GM10847 (cell line): ENCODE measurements around the gene NANOS3.

Experiments used
- POLR2A ChIP-seq: IDR thresholded peaks from 2 replicates; pipeline ENCODE4 v1.6.1; 2011; ENCODE audit not compliant: insufficient read length; ENCODE audit errors: extremely low read depth

Gene NANOS3

DNA sequence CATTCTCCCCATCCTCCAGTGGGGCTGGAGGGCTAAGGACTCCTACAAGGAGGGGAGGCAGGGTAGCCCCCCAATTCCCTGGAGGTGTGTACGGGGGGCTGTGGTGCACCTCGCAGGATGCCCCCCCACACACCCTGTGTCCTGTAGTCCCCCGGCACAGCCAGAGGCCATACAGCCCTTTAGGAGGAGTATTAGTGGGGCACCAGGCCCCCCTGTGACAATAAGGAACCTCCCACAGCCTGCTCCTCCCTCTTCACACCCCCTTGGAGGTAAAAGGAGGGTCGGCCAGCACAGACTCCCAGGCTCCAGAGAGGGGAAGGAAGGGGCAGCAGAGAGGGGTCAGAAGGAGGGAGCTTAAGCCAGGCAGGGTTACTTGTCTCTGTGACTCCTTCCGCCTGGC is at the start of gene NANOS3:
Gene NANOS3, plus strand, starts transcription at position 301 of the 400 bp plus-strand sequence. CDS start 115 bp downstream, outside the sequence.
- TF ChIP-seq POLR2A: no peak

DNA sequence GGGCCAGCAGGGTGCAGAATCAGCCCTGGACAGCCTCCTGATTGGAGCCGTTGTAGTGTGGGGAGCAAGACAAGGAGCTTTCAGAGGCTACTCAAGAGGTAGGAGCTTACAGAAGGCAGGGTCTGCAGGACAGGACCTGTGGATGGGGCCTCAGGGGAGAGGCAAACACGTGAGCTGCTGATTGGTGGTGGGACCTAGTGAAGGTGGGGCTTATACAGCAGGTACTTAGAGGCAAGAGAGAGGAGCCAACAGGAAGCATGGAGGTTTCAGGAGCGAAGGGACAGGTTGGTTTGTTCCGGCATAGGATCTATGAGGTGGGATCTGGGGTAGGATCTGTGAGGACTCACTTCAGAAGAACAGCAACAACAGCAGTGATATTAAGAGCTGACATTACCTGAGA is 49.3 kb upstream of the NANOS3 start:
- TF ChIP-seq POLR2A: no peak

DNA sequence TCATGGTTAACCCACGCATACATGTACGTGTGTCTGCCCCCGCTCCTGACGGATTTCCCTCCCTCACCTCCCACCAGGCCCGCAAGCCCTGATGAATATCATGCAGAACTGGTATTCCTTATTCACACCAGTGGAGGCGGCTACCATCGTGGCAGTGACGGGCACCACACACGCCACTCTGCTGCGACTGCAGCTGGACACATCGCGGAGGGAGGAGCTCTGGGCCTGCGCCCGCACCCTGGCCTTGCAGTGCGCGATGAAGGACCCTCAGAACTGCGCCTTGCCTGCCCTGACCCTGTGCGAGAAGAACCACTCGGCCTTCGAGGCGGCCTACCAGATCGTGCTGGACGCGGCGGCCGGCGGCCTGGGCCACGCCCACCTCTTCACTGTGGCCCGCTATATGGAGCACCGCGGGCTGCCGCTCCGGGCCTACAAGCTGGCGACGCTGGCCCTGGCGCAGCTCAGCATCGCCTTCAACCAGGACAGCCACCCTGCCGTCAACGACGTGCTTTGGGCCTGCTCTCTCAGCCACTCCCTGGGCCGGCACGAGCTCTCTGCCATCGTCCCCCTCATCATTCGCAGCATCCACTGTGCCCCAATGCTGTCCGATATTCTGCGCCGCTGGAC is 46.7 kb upstream of the NANOS3 start:
- no peak for TF ChIP-seq POLR2A

DNA sequence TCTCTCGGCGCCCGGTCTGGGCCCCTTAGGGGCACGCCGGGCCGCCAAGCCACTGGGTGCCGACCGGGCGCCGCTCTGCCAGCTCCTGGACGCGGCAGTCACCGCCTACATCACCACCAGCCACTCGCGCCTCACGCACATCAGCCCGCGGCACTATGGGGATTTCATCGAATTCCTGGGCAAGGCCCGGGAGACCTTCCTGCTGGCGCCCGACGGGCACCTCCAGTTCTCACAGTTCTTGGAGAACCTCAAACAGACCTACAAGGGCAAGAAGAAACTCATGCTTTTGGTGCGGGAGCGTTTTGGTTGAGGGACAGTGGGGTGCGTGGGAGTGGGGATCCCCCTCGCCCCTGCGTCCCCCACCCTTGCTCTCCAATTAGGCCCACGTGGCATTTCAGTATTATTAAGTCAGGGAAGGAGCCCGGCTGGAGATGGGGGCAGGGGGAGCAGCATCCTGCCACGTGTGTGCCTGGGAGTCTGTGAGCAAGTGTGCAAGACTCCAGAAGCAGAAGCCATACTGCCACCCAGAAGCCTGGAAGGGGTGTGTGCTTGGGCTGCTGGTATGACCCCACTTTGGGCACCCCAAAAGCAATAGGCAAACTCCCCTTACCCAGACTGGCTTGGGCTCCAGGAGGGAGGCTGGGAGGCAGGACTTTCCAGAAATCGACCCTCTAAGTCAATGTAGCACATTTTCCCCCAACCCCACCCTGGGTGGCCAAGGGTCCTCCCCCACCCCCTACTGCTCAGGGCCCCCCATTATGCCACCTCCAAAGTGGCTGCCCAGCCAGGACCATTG is 46.0 kb upstream of the NANOS3 start:
- no peak for TF ChIP-seq POLR2A

DNA sequence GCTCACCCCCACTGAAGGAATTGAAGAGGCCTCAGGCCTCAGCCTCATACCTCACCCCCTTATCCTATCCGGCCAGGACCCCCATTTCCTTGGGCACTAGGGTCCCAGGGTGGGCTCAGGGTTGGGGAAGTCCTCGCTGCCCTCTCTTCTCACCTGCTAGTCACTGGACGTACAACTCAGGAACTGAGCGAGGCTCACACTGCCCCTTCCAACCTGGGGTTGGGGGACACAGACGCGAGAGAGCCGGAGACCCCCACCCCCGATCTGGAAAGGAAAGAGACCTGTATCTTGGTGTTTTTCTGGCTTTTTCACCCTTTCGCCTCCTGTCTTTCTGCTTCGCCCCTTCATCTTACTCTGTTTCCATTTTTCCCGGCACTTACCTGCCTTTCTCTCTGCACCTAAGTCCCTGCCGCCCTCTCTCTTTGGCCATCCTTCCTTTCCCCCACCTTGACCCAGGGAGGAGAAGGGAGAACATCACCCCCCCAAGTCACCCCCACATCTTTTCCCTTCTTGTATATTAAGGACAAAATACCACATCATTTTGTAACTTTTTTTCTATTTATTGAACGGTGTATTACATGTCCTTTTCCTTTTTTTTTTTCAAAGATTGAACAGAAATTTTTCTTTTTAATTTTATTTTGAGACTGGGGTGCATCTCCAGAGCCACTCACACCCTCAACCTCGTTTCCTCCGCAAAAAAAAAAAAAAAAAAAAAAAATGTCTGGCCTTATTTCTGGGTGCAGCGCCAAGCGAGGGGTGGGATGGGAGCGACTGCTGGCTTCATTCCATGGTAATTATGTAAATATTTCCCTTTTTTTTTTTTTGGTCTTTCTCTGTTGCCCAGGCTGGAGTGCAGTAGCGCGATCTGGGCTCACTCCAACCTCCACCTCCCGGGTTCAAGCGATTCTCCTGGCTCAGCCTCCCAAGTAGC is 45.1 kb upstream of the NANOS3 start:
- no peak for TF ChIP-seq POLR2A

DNA sequence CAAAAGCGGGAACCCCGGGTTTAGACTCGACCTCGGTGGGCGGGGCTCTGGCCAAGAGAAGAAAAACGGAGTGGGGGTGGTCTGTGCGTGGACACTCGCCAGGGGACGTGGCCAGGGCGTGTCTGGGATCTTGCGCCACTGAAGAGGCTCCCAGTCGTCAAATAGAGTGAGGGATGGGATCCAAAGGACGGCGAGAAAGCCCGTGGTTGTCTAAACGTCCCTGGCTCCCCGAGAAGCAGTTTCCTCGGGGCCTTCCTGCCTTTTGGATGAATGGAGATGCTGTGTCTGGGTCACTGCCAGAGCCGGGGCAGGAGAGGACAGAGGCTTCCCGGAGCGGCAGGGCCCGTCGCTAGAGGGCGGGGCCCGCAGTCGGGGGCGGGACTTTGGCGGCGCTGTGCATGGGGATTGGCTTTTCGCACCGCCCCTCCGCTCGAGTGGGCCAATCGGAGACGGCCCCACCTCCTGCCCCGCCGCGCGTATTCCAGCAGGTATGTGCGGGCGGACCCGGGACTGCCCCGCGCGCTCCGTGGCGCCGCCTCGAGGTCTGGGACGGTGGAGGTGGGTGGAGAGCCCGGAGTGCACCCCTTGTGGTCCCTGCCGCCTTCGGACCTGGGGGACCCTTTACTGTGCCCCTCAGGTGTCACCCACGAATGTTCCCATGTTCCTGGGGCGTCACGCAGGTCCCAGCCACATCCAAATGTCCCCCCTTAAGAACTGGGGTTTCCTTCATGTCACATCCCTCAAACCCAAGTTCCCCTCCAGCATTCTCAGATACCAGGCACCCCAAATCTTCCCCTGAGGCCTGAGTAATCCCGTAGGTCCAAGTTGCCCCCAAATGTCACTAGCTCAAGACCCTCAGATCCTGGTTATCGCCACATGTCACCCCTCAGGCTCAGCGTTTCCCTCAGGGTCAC is 43.3 kb upstream of the NANOS3 start:
- TF ChIP-seq POLR2A: peak; percentile 43

DNA sequence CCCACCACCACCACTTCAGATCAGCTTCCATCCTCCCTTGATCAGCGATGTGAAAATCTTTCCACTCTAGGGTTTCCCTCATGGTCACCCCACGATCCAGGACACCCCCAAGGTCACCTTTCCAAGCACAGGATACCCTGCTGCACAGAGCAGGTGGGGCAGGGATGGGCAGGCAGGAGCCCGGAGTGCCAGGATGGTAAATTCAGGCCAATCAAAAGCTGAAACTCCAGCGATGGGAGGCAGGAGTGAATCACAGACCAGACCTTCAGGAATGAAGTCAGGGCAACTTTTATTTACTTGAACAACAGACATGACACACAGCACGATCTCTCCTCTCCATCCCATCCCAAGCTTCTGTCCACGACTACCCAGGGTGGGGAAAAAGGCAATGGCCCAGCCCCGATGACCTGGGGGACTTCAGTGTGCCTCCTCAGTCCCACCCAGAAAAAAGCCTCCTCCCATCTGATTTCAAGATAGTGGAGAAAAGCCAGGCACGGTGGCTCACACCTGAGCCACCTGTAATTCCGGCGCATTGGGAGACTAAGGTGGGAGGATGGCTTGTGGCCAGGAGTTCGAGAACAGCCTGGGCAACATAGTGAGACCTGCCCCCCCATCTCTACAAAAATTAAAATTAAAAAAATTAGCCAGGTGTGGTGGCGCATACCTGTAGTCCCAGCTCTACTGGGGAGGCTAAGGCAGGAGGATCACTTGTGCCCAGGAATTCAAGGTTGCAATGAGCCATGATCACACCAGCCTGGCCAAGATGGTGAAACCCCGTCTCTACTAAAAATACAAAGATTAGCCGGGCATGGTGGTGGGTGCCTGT is 42.5 kb upstream of the NANOS3 start:
- no peak for TF ChIP-seq POLR2A

DNA sequence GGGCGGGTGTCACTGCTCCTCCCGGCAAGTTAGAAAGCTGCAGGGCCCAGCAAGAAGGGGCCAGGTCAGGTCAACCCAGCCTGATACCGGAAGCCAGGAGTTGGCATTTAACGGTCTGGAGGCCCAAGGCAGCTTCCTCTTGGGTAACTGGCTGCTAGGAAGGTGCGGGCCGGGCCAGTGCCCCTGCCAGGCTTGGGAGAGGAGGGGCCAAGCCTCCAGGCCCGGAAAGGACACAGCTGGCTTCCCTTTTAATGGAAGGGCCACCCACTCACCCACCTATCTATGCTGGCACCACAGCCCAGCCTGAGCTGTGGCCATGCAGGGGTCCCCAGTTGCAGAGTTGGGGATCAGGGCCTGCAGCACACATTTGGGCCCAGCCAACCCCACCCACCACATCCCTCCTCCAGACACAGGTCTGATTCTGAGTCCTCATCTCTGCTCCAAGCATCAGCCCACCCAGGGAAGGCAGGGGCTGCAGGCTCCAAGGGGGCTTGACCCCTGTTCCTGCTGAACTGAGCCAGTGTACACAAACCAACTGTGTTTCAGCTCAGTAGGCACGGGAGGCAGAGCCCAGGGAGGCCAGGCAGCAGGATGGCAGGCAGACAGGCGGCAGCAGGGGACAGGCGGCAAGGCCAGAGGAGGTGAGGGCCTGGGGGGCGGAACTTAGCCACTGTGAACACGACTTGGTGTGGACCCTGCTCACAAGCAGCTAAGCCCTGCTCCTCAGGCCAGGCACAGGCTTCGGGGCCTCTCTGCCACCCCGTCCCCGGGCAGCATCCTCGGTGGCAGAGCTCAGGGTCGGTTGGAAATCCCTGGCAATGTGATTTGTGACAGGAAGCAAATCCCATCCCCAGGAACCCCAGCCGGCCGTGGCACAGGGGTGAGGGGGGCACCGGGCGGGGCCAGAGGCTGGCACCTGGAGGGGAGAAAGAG is 40.9 kb upstream of the NANOS3 start:
- TF ChIP-seq POLR2A: no peak

DNA sequence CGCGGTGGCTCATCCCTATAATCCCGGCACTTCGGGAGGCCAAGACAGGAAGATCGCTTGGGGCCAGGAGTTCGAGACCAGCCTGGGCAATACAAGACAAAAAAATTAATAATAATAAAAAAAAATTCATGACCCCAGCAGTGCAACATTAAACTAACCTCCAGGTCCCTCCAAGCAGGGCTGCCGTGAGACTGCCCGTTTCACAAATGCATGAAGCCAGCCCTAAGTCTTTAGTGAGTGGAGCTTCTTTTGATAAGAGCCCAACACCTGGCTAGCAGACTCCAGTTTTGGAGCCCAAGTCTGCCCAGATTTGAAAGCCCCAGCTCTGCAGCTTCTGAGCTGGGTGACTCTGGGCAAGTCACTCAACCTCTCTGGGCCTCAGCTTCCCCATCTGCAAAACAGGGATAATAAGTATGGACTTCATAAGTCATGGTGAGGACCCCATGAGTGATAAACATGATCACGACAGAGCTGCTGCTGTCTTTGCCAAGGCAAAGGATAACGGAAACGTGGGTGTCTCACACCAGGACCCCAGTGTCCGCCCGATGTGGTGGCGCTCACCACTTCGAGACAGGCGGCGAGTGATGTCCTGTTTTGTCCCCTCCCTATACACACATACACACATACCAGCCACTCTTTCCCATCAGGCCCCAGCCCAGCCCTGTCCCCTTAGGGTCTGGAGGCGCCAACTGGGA is 38.4 kb upstream of the NANOS3 start:
- TF ChIP-seq POLR2A: peak; percentile 58

DNA sequence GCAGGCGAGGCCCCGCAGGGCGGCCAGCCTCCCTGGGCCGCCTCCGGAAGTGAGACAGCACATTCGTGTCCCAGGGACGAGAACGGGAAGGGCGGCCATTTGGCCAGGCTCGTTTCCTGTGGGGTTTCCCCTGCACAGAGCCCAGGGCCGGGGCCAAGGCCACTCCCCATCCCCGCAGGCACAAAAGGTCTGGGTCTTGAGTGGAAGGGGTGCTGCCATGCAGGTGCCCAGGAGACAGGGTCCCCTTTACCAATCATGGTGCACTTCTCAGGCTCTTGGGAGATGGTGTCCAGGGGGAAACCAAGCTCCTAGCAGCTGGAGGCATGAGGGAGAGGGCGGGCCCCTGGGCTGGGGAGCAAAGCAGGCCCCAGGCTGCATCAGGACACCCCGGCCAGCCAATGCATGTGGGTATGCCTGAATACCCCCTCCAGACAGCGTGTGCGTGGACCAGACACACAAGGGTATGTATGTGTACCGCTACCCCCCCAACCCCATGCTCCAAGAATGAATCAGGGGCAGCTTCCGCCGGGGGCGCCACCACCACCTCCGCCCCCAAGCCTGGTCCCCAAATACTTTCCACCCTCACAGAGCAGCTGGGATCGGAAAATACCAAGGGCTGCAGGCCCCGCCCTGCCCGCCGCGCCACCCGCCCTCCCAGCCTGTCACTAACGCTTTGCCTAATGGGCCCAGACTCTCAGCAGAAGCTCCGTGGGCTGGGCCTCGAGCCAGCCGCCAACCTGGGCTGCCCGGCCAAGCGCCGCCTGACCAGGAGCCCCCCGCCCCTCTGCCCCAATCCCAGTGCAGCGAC is 37.6 kb upstream of the NANOS3 start:
- TF ChIP-seq POLR2A: peak; percentile 60

DNA sequence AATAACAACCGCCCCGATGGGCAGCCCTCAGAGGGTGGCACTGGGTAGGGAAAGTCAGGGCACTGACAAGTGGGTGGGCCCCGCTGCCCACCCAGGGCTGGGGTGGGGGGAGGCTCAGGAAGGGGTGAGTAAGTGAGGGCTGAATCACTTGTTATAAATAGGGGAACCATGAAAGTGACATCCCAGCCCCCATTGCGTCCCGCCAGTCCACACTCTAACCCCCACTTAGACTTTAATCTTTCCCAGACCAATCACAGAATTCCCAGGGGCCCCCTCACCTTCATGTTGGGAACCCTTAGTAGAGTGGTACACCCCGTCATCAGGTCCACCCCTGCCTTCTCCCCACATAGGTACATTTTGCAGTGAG is 37.0 kb upstream of the NANOS3 start:
- no peak for TF ChIP-seq POLR2A
